Lung microvascular endothelial cell (primary cell): ENCODE results near the gene ZNF785. TPM values are rescaled to one million over a fixed set of nuclear protein-coding genes. Genes with fewer than 3 reads are reported as not detected.
"Not testable (repeated sequence)": the region's sequence is repeated elsewhere in the genome, so short reads cannot be mapped to it uniquely, and the experiment has no call there.

ENCODE experiments used
- DNase-seq, 2 donors: peaks; one replicate each; pipeline versions ENCODE4 v3.0.0 to v3.0.0-alpha.2; 2010; ENCODE audit warnings: low read depth in 2 of 2
- total RNA-seq: library from RNA; depleted of rRNA; stranded (reverse); fragments of >200 nt; gene quantifications from 2 replicates; pipeline ENCODE4 v1.2.1, GENCODE V29; 2014

Gene ZNF785
- total RNA-seq: 5.4 and 9.9 TPM in 2 replicates

DNA sequence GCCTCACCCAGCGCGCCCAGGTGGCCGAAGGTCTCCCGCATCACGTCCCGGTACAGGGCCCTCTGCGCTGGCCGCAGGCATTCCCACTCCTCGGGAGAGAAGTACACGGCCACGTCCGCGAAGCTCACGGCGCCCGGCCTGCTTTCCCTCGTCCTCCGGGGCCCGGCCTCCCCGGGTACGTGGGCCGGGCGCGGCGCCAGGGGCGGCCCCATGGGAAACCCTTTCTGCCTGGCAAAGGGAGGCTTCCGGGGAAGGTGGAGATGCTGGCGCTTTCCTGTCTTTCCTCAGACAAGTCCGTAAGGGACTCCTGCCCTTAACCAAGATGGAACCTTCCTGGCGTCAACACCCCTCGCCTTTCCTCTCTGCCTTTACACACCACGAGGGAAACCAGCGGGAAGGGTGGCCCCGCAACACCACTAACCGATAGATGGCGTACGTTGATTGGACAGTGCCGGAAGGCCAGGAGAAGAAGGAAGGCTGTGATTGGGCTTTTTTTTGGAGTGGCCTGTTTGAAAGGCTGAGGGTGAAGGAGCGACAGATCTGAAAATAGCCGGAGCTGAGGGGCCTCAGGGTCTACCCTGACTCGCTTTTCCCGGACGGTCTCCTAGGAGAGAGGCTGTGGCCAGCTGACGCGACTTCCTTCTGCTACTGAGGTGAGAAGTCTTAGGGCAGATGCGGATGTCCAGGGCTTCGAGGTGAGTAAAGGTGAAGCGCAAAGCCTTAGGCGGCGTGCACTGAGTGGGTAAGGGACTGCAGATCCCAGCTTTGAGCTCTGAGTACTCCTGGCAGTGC is at the start of gene ZNF785:
ZNF785 (minus strand) TSS at position 298 of the 792 bp plus-strand sequence; CDS start at position 212, 86 bp downstream.
- DNase-seq: peak; percentile 98 to 99

- no peak for DNase-seq
Observed at GRCh38 chr16:30633526-30633925, 48.0 kb upstream of the ZNF785 start.

DNA sequence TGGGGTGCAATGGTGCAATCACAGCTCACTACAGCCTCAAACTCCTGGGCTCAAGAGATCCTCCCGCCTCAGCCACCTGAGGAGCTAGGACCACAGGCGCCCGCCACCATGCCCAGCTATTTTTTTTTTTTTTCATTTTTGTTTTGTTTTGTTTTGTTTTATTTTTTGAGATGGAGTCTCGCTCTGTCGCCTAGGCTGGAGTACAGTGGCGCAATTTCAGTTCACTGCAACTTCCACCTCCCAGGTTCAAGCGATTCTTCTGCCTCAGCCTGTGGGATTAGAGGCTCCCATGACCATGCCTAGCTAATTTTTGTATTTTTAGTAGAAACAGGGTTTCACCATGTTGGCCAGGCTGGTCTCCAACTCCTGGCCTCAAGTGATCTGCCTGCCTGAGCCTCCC is 47.0 kb upstream of the ZNF785 start:
- DNase-seq: not testable (repeated sequence)

- DNase-seq: peak; percentile 68 to 77
Observed at GRCh38 chr16:30628628-30629540, 43.4 kb upstream of the ZNF785 start.

DNA sequence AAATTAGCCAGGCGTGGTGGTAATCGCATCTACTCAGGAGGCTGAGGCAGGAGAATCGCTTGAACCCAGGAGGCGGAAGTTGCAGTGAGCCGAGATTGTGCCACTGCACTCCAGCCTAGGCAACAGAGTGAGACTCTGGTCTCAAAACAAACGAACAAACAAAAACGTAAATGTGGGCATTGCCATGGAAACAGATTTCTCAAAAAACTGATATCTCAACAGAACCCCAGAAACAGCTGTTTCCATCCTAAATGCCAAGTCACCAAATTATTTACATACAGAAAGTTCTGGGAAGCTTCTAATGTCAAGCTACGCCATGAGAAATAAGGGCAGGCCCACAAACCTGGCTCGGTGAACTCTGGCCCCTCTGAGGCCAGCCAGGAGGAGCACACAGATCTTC is 40.7 kb upstream of the ZNF785 start:
- DNase-seq: no peak

DNA sequence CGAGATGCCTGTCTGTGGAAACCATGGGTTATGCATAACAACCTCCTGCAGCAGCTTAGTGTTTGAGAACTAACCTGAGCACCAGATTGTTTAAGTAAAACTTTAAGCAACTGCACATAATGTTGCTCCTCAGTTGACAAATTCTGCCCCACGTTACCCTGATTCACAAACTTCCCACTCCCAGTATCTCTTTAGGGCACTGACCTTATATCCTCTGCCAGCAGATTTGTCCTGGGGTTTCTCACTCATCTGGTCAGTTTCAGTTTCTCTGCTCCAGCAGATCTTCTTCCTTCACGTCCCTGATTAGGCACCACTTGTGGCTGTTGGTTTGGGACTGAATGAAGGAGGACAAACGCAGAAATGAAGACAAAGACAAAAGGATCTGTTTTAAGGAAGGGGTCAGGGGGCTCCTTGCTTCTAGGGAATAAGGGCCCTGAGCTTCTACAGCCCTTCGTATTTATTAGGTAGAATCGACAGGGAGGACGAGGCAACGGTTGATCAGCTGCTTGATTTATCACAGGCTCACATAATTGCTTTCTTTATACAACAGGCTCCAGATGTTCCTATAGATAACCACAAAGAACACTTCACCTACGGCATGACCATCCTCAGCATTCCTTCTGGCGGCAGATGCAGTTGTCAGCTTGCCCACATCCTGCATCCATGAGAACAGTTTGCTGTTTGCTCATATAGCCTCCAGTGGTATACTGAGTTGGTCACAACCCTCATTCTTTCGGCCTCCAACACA is 38.2 kb upstream of the ZNF785 start:
- no peak for DNase-seq

DNA sequence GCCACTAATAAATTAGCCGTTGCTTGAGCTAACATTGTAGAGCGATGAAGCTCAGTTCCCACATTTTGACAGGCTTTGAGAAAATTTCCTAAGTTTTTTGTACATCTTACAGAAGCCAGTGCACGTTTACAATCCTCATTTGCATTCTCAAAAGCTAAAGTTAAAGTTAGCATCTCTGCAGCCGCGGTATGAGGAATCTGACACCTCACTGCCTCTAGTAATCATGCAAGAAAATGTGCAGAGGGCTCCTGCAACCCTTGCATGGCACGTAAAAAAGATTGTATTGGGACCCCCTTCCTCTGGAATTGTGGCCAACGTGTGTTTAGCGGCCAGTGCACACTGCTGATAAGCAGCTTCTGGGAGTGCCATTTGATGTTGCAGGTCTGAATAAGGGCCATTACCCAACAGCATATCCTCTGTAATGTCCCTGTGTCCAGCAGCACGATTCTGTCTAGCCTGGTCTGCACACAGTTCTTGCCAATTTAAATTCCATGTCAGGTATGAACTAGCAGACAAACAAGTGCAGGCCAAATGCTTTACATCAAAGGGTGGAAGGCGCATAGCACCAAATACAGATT is 37.0 kb upstream of the ZNF785 start:
- no peak for DNase-seq

DNA sequence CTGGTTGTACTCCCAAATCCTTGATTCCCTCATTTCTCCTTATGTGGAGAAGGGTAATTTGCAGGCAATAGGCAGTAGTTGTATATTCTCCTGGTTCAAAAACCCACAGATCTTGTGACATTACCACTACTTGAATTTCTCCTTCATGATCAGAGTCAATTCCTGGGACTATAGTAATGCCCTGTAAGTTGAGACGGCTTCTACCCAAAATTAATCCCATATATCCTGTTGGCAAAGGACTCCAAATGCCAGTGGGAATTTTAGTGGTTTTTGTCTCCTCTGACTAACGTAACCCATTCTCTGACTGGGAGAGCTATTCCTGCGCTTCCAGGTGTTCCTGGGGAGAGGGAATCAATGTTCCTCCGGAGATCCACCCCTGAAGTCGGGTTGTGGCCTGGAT is 36.3 kb upstream of the ZNF785 start:
- no peak for DNase-seq

DNA sequence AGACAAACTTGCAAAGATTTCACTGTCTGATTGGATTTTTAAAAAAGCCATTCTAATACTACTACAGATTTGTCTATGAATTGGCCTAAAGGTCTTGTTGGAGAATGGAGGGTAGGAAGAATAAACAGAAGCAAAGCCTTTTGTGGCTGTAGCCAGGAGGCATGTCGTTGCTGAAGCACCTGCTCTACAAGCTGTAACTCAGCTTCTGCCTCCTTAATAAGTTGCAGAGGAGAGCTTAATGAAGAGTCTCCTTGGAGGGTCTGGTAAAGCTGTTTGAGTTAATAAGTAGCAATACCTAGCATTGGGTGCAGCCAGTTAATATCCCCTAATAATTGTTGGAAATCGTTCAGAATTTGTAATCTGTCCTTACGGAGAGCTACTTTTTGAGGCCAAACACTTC is 34.7 kb upstream of the ZNF785 start:
- no peak for DNase-seq

DNA sequence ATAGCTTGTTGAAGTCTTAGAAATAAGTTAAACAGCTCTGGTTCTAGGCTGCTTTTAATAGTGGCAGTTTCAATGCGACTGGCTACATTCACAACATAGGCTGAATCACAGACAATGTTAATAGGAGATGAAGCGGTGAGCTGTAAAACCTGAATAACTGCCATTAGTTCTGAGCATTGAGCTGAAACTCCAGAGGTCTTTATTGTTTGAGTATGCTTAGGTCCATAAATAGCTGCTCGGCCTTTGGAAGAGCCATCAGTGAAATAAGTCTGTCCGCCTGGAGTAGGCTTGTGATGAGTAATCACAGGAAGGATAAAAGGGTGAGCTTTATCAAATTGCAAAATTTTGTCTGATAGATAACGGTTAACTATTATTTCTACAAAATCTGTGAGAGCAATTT is 34.1 kb upstream of the ZNF785 start:
- no peak for DNase-seq

- DNase-seq: no peak
Observed at GRCh38 chr16:30619202-30619601, 33.7 kb upstream of the ZNF785 start.

- peak; percentile 51 to 67 for DNase-seq
Observed at GRCh38 chr16:30615358-30616091, 30.0 kb upstream of the ZNF785 start.

DNA sequence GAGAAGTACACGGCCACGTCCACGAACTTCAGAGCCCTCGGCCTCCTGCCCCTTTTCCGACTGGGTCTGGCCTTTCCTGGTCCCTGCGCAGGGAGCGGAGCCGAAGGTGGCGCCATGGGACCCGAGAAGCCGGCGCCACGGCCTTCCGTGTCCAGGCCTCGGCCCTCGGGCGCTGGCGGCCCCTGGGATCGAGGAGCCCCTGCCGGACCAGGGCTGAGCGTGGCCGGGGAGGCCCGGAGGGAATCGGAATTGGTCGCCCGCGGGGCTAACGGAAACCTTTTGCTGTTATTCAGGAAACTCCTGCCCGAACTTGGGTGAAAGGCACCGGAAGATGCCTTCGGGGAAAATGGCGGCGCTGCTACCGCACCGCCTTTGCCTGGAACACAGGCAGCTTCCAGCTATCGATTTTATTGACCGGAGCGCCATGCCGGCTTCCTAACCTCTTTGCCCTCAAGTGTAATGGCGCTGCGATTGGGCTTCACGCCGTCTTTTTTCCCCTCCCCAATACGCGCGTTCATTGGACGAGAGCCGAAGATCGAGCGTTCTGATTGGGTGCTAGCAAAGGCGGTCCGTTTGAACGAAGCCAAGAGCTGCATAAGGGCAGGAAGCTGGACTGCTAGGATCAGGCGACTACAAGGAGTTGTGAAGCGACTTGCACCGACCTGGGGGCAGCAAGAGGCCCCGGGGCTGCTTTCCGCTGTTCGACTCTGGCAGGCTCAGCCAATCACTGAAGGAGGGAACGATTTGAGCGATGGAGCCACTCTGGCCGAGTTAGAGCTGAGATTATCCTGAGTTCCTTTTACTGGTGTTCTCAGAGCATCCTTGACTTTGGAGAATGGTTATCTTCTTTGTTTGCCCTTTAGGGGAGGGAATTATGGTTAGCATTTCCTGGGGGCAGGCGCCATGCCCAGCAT is 24.7 kb upstream of the ZNF785 start, which contains the start of gene ZNF689:
ZNF689 (minus strand) TSS at position 464 of the 914 bp plus-strand sequence; CDS start at position 116, 348 bp downstream.
- peak; percentile 97 for DNase-seq

DNA sequence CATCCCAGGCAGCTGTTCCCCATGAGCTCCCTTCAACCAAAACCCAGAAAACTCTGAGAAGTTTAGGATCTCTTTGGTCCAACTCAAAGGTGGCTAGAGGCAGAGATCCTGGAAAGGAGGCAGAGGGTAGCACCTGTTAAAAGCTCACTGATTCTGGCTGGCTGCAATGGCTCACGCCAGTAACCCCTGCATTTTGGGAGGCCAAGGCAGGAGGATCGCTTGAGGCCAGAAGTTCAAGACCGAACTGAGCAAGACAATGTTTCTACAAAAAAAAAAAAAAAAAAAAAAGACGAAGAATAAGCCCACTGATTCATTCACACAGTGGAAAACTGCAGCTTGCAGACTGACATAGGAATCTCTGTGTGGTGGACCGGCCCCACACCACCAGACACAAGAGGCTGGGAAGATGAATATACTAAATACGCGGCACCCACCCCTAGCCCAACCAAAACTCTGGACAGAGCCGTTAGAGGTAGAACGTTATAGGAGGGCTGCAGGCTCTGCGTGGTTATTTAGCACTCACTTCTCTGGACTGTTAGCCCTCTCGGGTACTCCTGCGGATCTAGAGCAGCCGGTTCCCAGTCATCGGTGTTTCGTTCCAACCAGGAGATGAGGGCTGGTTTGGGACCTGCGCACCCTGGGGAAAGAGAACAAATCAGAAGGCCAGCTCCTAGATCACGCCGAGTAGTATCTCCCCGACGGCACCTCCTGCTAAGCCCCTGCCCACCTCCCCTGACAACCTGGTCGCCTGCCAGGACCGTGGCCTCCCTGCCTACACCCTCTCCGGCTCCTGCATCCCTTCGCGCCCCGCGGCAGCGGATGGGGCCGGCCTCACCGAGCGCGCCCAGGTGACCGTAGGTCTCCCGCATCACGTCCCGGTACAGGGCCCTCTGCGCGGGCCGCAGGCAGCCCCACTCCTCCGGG is 23.8 kb upstream of the ZNF785 start:
- peak; percentile 41 to 55 for DNase-seq

- no peak for DNase-seq
Observed at GRCh38 chr16:30606004-30606403, 20.5 kb upstream of the ZNF785 start.

DNA sequence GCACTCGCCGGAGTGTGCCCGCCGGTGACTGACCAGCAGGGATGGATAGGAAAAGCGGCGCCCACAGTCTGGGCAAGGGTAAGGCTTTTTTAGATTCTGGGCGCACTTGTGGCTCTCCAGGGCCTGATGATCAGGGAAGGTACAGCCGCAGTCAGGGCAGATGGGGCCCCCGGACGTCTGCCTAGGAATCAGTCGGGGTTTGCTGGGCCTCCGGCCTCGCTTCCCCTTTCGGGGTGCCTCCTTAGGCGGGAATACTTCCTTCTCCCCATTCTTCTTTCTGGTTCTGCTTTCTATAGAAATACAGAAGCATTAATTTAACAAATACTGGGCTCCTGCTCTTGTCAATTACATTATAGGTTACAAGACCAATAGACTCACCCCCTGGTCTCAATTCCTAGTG is 19.7 kb upstream of the ZNF785 start:
- no peak for DNase-seq

- DNase-seq: no peak
Observed at GRCh38 chr16:30604316-30604947, 18.9 kb upstream of the ZNF785 start.

GRCh38 chr16:30603945-30604315 is 18.4 kb upstream of the ZNF785 start:
- DNase-seq: no peak
